K562 (cell line): ENCODE data around the gene ADSS1. TPM values are rescaled to one million over a fixed set of nuclear protein-coding genes. Genes with fewer than 3 reads are reported as not detected.

Source experiments
- CBX1 ChIP-seq: sonication (generic); IDR thresholded peaks from 2 replicates; pipeline ENCODE4 v1.6.1; 2016; ENCODE audit warnings: antibody characterized with exemption, low read depth, mild to moderate bottlenecking
- CREM ChIP-seq: IDR thresholded peaks from 2 replicates; pipeline ENCODE4 v1.6.1; 2014; ENCODE audit warnings: antibody characterized with exemption, low read depth
- DDX20 ChIP-seq: fragments of 450-650 bp; IDR thresholded peaks from 2 replicates; pipeline ENCODE4 v1.6.1; 2016; ENCODE audit warnings: missing genetic modification characterization, low read depth, mild to moderate bottlenecking, missing compliant biosample characterization, moderate library complexity
- EP400 ChIP-seq: fragments of 450-650 bp; IDR thresholded peaks from 2 replicates; pipeline ENCODE4 v1.6.1; 2017; ENCODE audit warnings: antibody characterized with exemption, mild to moderate bottlenecking, moderate library complexity
- FOXA3 ChIP-seq, 2 experiments: fragments of 450-650 bp in 1 of 2; sonication (generic) in 1 of 2; formaldehyde crosslinking; IDR thresholded peaks in 1 of 2; conservative IDR thresholded peaks in 1 of 2; 2 replicates each; pipeline versions ENCODE4 v1.4.0 to v1.8.0; 2020 to 2022; ENCODE audit warnings: mild to moderate bottlenecking in 2 of 2, missing genetic modification reagents in 1 of 2
- HNRNPL ChIP-seq: fragments of 200-400 bp; formaldehyde crosslinking; IDR thresholded peaks from 2 replicates; pipeline ENCODE4 v1.6.1; 2017; ENCODE audit warnings: low read depth, mild to moderate bottlenecking, low read length
- NEUROD1 ChIP-seq: fragments of 150-350 bp; IDR thresholded peaks from 2 replicates; pipeline ENCODE4 v1.6.1; 2014; ENCODE audit warnings: borderline replicate concordance, low read length, low read depth; ENCODE audit not compliant: partially characterized antibody
- NR2C2 ChIP-seq, 2 experiments: fragments of 200-800 bp in 1 of 2; sonication (Bioruptor generic) in 1 of 2; sonication (generic) in 1 of 2; formaldehyde crosslinking in 1 of 2; IDR thresholded peaks; 2 replicates each; pipeline versions ENCODE4 v1.6.1 to v1.8.0; 2016 to 2022; ENCODE audit warnings: mild to moderate bottlenecking in 1 of 2, missing compliant biosample characterization in 1 of 2, missing genetic modification characterization in 1 of 2, missing genetic modification reagents in 1 of 2
- RBFOX2 ChIP-seq: fragments of 200-400 bp; formaldehyde crosslinking; IDR thresholded peaks from 2 replicates; pipeline ENCODE4 v1.6.1; 2017; ENCODE audit warnings: low read depth, mild to moderate bottlenecking, low read length, moderate library complexity
- RBM25 ChIP-seq: fragments of 200-400 bp; formaldehyde crosslinking; IDR thresholded peaks from 2 replicates; pipeline ENCODE4 v1.6.1; 2018; ENCODE audit warnings: low read length, low read depth, moderate library complexity; ENCODE audit not compliant: severe bottlenecking
- SIN3B ChIP-seq: fragments of 450-650 bp; IDR thresholded peaks from 2 replicates; pipeline ENCODE4 v1.6.1; 2017; ENCODE audit warnings: low read depth, mild to moderate bottlenecking, moderate library complexity
- SLC30A9 ChIP-seq: fragments of 250-450 bp; sonication (Bioruptor Pico); IDR thresholded peaks from 2 replicates; pipeline ENCODE4 v1.8.0; 2022; ENCODE audit warnings: mild to moderate bottlenecking, moderate library complexity
- ZBTB2 ChIP-seq: fragments of 450-650 bp; IDR thresholded peaks from 2 replicates; pipeline ENCODE4 v1.6.1; 2016; ENCODE audit warnings: antibody characterized with exemption
- ZBTB7A ChIP-seq: IDR thresholded peaks from 2 replicates; pipeline ENCODE4 v1.6.1; 2011; ENCODE audit warnings: low read depth, mild to moderate bottlenecking, low read length, moderate library complexity, borderline replicate concordance; ENCODE audit not compliant: control insufficient read depth
- polyA plus RNA-seq, 8 experiments: library from polyadenylated mRNA; depleted of rRNA in 4 of 8; stranded (reverse) in 5 of 8; unstranded in 3 of 8; fragments of >200 nt; fragmentation: Nextera tagmentation in 2 of 8; fragmentation: Illumina TruSeq in 1 of 8; extraction: Ambion mirVana in 2 of 8; extraction: Trizol in 1 of 8; gene quantifications; 2 replicates each; pipeline versions ENCODE4 v1.2.1 to v1.2.3, GENCODE V29; 2011 to 2014; ENCODE audit warnings: inconsistent platforms in 1 of 8, missing spikeins in 1 of 8
- total RNA-seq, 7 experiments: library from RNA; depleted of rRNA in 6 of 7; stranded (reverse); fragments of >200 nt in 6 of 7; fragmentation: Illumina TruSeq in 2 of 7; extraction: Trizol in 2 of 7; gene quantifications; 2 replicates each; pipeline versions ENCODE4 v1.2.1 to v1.2.3, GENCODE V29; 2011 to 2021; ENCODE audit warnings: low replicate concordance in 1 of 7
- TF ChIP-seq, protein P1 (sequence below): sonication (generic); formaldehyde crosslinking; IDR thresholded peaks from 2 replicates; pipeline ENCODE4 v1.8.1; 2023; ENCODE audit warnings: mild to moderate bottlenecking, missing genetic modification reagents, moderate library complexity

The ADSS1 gene
- total and polyA plus RNA-seq, 9 of the 15 experiments (the other 6 are each of a cell fraction or from before 2014, with no cell fraction given): 0.53 to 5.9 (median 3.9) TPM

- TF ChIP-seq, protein P1, sequence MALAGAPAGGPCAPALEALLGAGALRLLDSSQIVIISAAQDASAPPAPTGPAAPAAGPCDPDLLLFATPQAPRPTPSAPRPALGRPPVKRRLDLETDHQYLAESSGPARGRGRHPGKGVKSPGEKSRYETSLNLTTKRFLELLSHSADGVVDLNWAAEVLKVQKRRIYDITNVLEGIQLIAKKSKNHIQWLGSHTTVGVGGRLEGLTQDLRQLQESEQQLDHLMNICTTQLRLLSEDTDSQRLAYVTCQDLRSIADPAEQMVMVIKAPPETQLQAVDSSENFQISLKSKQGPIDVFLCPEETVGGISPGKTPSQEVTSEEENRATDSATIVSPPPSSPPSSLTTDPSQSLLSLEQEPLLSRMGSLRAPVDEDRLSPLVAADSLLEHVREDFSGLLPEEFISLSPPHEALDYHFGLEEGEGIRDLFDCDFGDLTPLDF (CRISPR knock-in tag): no peak
- no peak for TF ChIP-seq SIN3B
- no peak for TF ChIP-seq SLC30A9 (CRISPR knock-in tag)
- peak; percentile 54; the same call in 1 of the 2 replicates for TF ChIP-seq ZBTB7A
- peak in 1 of 2 experiments; percentile 5; a peak in 1 of 4 replicates for TF ChIP-seq FOXA3 (CRISPR knock-in tag; conservative IDR thresholded peaks at IDR 0.05 in 1 of 2, IDR thresholded peaks at IDR 0.05 in 1 of 2)
- no peak for TF ChIP-seq CREM
- no peak for TF ChIP-seq NR2C2 (CRISPR knock-in tag; IDR thresholded peaks at IDR 0.05)
- peak; percentile 35; the same call in 1 of the 2 replicates for TF ChIP-seq NR2C2 (tag; IDR thresholded peaks at IDR 0.05)
- TF ChIP-seq DDX20 (tag): no peak
- TF ChIP-seq CBX1: no peak
- no peak for TF ChIP-seq NEUROD1
- no peak for TF ChIP-seq EP400
- TF ChIP-seq RBFOX2: peak; percentile 63
- no peak for TF ChIP-seq RBM25
- peak; percentile 64; the same call in 1 of the 2 replicates for TF ChIP-seq HNRNPL
- peak; percentile 80 for TF ChIP-seq ZBTB2
Observed at GRCh38 chr14:104729835-104730181, 5.8 kb downstream of the ADSS1 start (continued).
